OCI-LY3 (cell line): ENCODE data around the gene GOLPH3.

Source experiments
- EZH2phosphoT487 ChIP-seq: fragments of 200-600 bp; shearing (Covaris generic); IDR thresholded peaks from 2 replicates; pipeline ENCODE4 v1.6.1; 2018; ENCODE audit warnings: antibody characterized with exemption, mixed run types, low read depth
- TF ChIP-seq, protein P1 (sequence below): fragments of 200-600, 300-600 bp; sonication (generic); IDR thresholded peaks from 2 replicates; pipeline ENCODE4 v1.5.1; 2014; ENCODE audit warnings: antibody characterized with exemption, low read length, low read depth

DNA sequence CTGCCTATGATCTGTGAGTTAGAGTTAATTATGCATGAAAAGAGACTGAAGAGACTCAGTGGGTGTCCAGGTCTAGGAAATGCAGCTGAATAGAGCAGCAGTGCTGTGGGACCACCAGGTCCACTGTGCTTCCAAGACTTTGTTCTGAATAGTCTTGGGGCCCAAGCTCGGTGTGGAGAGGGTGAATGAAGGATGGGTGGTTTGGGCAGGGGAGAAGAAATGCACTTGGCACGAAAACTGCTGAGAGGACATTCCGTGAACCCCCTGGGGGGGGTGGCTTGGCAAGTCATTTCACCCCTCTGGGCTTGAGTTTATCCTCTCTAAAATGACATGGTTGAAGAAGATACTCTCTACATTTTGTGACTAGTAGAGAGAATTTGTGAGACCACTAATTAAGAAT, 36.0 kb upstream of the GOLPH3 start:
- TF ChIP-seq, protein P1, sequence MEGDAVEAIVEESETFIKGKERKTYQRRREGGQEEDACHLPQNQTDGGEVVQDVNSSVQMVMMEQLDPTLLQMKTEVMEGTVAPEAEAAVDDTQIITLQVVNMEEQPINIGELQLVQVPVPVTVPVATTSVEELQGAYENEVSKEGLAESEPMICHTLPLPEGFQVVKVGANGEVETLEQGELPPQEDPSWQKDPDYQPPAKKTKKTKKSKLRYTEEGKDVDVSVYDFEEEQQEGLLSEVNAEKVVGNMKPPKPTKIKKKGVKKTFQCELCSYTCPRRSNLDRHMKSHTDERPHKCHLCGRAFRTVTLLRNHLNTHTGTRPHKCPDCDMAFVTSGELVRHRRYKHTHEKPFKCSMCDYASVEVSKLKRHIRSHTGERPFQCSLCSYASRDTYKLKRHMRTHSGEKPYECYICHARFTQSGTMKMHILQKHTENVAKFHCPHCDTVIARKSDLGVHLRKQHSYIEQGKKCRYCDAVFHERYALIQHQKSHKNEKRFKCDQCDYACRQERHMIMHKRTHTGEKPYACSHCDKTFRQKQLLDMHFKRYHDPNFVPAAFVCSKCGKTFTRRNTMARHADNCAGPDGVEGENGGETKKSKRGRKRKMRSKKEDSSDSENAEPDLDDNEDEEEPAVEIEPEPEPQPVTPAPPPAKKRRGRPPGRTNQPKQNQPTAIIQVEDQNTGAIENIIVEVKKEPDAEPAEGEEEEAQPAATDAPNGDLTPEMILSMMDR, result no peak
- TF ChIP-seq EZH2phosphoT487, result no peak
